Bronchial epithelial cell (primary cell): ENCODE measurements around the gene GAB4. TPM values are rescaled to one million over a fixed set of nuclear protein-coding genes. Genes with fewer than 3 reads are reported as not detected.

ENCODE experiments used
- DNase-seq: peaks from one replicate; pipeline ENCODE4 v3.0.0-alpha.2; 2010; ENCODE audit warnings: low read depth
- FAIRE-seq: peaks from 2 replicates; lab custom pipeline; 2011; peaks lifted over from hg19 to GRCh38; lab: Jason Lieb, UNC
- H3K27me3 ChIP-seq: 2 replicates; pipeline ENCODE4 v1.5.1; 2011; ENCODE audit warnings: low read length; ENCODE audit not compliant: control insufficient read depth, insufficient read depth
- H3K36me3 ChIP-seq: 2 replicates; pipeline ENCODE4 v1.5.1; 2011; ENCODE audit warnings: low read length; ENCODE audit not compliant: control insufficient read depth, insufficient read depth
- H3K4me3 ChIP-seq: 2 replicates; pipeline ENCODE4 v1.5.1; 2011; ENCODE audit warnings: mild to moderate bottlenecking, low read depth, low read length, control low read depth
- CTCF ChIP-seq: IDR thresholded peaks from 2 replicates; pipeline ENCODE4 v1.5.1; 2011; ENCODE audit warnings: mild to moderate bottlenecking, moderate library complexity, low read length, control low read depth, inconsistent platforms; ENCODE audit not compliant: insufficient read depth, severe bottlenecking
- total RNA-seq: library from RNA; depleted of rRNA; stranded (reverse); fragments of >200 nt; gene quantifications from 2 replicates; pipeline ENCODE4 v1.2.1, GENCODE V29; 2014

GAB4 gene
- total RNA-seq, 1 donor from 2014 or later: not detected

- TF ChIP-seq CTCF: no peak
- no peaks in the 10 kb centered on the region for H3K27me3 ChIP-seq
- no peaks in the 10 kb centered on the region for H3K36me3 ChIP-seq
- H3K4me3 ChIP-seq: no peak overlapping the region
- FAIRE-seq (no peak), DNase-seq (no peak)
Measured at GRCh38 chr22:17013396-17014100, 5.5 kb upstream of the GAB4 start.

DNA sequence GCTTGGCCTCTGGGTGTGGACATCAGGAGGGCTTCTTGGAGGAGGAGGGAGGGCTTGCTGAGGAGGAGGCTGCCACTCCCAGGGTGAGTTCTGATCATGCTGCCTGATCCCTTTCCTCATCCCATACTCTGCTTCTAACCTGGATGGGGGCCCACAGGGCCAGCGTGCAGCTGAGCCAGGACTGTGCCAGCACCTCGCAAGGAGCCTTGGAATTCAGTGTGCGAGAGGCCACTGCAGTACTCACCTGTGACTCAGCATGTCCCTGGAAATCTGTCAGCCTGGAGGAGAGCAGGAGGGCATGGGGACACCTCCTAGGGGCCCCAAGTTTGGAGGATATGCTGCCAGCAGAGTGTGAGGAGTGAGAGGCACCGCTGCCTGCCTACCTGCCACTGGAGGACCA, 4.2 kb upstream of the GAB4 start:
- no peaks in the 10 kb centered on the region for H3K36me3 ChIP-seq
- DNase-seq: no peak
- TF ChIP-seq CTCF: no peak
- no peak for FAIRE-seq
- H3K27me3 ChIP-seq: no peaks in the 10 kb centered on the region
- no peak overlapping the region for H3K4me3 ChIP-seq

- TF ChIP-seq CTCF: no peak
- DNase-seq (no peak), FAIRE-seq (no peak)
- Histone ChIP-seq H3K36me3 (no peaks in the 10 kb centered on the region), H3K27me3 (no peaks in the 10 kb centered on the region), H3K4me3 (no peak overlapping the region)
Measured at GRCh38 chr22:17009640-17010291, 1.7 kb upstream of the GAB4 start.

GRCh38 chr22:17007257-17007656, 765 bp downstream of the GAB4 start:
- Histone ChIP-seq H3K4me3 (no peak overlapping the region), H3K36me3 (no peaks in the 10 kb centered on the region), H3K27me3 (no peaks in the 10 kb centered on the region)
- no peak for TF ChIP-seq CTCF
- no peak for FAIRE-seq
- no peak for DNase-seq

DNA sequence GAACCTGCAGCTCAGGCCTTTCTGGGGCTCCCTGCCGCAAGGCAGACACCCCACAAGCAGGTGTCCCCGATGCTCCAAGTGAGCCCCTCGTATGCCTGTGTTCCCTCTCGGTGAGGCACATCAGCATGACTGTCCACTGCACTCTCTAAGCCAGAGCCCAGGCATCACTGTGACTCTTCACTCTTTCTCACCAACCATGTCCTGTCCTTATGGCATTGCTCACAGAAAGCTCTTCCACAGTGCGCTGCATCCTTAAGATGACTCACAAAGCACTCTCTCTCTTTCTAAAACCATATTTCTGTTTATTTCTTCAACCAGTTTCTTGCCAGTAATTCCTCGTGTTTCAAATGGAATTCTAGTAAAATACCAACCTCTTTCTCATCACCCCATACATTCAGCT, 18.1 kb downstream of the GAB4 start:
- TF ChIP-seq CTCF: no peak
- Histone ChIP-seq H3K27me3 (no peaks in the 10 kb centered on the region), H3K36me3 (no peaks in the 10 kb centered on the region), H3K4me3 (no peak overlapping the region)
- no peak for DNase-seq
- no peak for FAIRE-seq
